Fibroblast of upper back skin (primary cell): Measurements from ENCODE around the gene ZBTB21.
"Not testable (repeated sequence)": the region's sequence is repeated elsewhere in the genome, so short reads cannot be mapped to it uniquely, and the experiment has no call there.

Experiments
- DNase-seq: peaks from one replicate; pipeline ENCODE4 v3.0.0-alpha.2; 2013

ZBTB21 gene

DNA sequence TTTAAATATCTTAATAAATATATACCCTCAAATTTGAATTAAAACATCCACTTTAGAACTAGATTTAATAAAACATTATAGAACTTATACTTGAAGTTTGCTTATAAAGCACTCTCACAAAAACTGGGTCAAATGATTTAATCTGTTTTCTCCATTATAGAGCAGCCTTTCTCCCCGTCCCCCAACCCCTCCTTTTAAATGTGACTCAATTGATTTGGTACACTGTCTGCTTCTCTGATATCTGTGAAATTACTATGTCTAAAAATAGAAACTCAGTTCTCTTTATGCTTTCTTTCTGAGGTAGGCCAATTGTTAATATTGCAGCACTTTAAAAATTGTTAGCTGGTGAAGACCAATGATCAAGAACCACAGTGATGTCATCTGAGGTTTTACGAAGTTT, 6.9 kb upstream of the ZBTB21 start:
- no peak for DNase-seq

DNA sequence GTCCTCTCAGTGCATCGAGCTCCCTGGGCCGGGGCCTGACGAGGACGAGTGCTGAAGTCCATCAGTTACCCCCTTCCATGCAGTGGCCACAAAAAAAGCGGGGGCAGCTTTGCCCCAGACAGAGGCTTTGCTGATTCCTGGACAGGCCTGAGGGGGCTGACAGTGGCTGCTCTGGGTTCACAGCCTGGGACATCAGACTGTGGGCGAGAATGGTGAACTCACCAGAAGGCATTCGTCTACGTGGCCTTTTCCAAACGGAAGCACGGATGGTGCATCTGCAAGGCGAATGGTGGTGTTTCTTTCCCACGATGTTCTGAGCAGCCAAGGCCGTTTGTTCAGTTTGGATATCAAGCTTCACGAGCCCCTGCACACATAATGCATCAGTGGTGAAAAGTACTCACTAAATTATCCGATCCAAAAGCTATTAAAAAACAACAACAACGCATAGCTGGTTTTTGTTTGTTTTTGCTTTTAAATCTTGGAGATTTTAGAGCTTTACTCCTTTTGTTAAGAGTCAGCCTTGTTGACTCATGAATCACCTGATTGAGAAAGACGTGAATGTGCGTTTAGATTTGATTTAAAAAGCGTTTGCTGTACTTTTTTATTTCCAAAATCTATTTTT, 6.3 kb upstream of the ZBTB21 start:
- DNase-seq: no peak

DNA sequence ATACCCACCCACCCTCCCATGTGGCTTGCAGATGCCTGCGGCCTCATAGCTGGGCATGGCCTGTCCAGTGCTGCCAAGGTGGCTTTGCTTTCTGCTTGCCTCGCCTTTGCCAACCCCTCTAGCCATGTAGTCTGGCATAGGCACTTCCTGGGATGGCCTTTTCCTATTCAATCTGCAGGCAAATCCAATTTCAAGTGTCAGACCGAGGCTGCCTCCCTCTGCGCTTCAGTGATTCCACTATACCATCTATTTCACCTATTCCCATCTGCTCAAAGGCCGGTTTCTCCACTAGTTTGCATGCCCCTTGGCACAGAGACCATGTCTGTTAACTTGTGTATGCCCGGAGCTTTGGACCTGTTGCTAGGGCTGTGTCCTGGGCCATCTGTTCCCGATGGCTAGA, 3.8 kb upstream of the ZBTB21 start:
- no peak for DNase-seq

DNA sequence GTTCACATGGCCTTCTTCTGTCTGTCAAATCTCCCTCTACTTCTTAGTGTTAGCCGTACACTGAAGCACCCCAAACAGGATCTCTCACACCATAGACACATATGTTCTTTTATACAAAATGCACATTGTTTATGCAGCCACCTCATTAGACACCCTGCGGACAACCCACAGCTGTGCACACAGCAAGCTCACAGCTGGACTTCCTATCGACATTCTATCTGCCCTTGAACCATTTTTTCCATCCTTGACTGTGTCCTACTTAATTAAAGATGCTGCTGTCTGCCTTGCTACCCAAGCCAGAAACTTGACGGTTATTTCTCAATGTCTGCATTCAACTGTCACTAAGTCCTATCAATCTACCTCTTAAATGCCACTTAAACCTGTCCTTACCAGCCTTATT, 3.2 kb upstream of the ZBTB21 start:
- no peak for DNase-seq

DNA sequence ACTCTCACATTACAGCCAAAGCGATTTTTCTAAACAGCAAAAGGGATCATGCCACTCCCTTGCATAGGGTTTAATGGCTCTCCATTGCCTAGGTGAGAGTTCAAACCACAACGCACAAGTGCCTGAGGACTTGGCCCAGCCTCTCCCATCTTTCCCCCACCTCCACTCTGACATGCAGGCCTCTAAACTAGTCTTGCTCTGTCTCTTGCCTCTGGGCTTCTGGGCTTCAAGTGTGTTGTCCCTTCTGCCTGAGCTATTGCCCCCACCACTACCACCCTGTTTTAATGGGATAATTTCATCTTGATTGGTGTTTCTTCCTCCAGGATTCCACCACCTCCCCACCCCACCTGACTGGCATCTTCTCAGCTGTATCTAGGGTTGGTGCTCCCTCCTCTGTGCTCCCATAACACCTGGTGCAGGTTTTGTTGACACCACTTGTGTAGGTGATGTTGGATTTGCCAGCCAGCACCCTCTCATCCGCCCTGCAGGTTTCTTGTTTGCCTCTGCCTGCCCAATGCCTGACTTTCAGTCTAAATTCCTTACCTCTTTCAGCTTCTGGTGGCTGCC, 2.7 kb upstream of the ZBTB21 start:
- DNase-seq: no peak

DNA sequence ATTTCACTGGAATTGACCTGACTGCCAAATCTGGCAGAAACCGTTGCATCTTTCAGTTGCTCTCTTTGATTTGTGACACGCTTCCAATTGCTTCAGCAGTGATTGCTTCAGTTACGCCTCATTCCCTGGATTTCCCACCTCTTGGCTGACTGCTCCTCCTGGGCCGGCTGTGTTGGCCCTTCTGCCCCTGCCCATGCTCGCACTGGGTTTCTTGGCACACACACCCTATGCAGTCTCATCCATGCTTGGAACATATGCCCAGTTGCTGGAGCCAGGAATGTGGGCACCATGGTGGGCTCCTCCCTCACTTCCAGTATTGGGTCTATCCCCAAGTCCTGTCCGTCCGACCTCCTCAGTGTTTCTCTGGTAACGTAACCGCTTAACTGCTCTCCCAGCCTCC, 2.2 kb upstream of the ZBTB21 start:
- DNase-seq: no peak

DNA sequence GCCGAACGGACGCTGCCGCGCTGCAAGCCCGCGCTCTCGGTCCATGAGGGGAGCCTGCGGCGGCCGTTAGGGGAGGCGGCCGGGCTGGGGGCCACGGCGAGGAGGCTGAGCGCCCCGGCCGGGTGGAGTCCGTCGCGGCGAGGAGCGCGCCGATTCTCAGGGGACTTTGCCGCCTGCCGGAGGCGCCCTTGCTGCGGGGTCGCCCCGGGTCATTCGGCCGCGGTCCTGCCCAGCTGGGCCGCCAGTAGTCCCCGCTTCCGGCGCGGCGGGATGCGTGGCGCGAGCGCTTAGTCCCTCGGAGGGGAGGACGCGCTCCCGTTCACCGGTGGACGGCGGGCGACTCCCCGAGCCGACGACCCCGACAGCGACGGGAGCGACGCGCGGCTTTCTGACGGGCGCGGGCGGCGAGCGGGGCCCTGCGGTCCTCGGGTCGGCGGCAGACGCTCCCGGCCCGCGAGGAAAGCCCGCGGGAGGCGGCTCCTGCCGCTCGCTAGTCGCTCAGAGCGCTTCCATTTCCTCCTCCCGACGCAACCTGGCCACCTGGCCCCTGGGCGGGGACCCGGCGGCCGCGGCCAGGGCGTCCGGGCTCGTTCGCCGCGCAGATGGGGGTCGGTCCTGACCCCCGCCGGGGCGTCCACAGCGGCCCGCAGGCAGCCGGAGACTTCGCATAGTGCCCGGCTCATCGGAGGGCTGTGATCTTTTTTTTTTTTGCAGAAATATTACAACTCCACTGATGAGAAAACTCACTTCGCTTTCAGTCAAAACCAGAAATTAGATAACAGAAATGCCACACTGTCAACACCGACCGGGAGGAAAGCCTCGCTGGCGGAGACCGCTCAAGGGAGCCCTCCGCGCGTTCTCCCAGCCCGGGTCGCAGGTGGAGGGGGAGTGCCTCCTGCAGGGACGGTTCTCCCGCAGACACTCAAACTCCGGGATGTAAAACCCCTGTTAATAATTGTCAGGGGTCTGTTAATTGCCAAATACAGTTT, 641 bp upstream of the ZBTB21 start:
- no peak for DNase-seq

DNA sequence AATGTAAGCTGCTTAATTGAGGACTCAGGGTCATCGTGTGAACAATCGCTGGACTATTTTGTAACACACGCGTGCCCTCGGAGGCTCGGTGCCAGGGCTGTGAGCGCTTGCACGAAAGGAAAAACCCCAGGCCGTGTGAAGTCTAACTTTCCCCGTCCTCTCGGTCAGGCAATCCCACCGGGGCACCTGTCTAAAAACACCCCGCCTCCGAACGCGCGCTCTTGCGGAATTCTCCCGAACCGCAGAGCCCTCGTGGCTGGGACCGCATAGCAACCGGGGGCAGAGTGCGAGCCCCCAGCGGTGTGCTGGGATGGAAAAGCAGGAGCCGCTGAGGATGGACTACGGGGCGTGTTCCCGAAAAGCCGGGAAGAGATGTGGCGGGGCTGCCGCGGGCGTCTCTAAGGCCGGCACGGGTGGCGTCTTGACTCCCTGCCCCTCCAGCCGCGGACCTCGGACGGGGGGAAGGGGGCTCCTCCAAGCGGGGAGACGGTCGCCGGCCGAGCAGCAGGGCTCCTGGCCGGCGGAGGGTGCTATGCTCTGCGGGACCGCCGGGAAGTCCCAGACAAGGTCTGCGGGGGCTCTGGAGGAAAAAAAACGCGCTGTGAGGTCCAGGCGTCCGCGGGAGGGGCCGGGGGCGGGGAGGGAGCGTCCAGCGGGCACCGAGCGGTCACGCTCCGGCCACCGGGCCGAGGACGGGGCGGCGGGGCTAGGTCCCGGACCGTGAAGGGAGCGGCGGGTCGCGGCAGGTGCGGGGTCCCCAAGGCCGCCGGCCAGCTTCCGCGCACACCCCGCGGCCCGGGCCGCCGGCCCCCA, 936 bp downstream of the ZBTB21 start:
- peak; percentile 36 for DNase-seq

DNA sequence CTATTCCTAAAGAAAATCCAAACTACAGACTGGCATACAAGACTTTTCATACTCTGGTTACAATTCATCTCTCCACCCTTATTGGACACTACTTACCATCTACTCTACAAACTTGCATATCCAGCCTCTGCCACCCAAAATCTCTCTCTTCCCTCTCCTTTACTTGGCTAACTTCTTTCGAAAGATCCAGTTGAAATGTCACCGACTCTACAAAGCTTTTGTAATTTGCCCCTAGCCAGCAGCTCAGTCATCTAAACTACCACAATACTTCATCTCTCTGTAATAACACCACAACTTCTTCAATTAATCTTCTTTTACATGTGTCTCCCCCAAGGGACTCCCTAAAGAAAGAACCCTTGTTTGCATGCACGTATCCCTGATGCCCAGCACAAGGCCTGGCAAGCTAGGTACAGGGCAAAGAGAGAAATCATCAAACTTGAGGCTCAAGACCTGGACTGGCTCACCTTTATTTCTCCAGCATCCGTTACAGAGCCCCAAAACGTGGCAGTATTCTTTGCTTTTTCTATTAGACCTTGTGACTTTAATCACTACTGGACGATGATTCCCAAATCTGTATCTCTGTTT, 2.7 kb downstream of the ZBTB21 start:
- no peak for DNase-seq

DNA sequence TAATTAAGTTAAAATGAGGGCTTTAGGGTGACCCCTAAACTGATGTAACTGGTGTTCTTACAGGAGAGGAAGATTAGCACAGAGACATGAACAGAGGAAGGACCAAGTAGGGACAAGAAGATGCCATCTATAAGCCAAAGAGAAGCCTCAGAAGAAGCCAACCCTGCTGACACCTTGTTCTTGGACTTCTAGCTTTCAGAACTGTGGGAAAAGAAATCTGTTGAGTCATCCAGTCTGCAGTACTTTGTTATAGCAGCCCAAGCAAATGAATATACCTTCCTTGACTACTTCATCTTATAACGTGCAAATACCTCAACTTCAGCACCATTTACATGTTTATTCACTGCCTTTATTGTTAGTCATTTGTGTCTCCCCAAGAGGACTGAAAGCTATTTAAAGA, 3.4 kb downstream of the ZBTB21 start:
- no peak for DNase-seq

DNA sequence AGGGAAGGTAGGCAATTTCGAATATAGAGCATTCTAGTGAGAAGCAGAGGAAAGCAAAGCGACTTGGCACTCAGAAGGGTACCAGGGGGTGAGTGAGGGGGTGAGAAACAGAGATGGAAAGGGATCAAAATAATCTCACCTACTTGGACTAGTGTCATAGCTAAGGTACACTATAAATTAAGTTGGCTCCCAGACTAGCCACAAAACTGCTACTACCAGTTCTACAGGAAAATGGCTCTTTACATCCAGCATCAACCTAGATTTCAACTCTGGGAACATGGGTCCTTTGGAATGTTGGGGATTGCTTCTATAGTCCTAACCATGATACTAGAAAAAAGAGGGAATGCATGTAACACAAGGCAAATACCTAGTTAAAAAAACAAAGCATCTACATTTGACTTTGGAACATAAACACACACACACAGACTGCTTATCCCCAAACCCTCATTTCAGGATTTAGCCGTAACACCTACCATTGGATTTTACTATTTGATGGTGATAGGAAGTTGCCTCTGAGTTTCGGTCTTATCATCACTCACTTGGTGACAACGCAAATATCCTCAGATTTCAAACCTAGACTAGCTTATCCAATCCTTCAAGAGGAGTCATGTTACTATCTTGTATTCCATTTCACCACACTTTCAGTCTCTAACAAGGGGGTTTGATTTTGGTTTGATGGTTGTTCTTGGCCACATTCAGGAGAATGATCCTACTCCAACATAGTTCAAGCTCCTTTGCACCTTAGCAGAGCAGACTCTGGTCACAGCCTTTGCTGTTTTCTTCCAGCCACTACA, 5.6 kb downstream of the ZBTB21 start:
- DNase-seq: no peak

DNA sequence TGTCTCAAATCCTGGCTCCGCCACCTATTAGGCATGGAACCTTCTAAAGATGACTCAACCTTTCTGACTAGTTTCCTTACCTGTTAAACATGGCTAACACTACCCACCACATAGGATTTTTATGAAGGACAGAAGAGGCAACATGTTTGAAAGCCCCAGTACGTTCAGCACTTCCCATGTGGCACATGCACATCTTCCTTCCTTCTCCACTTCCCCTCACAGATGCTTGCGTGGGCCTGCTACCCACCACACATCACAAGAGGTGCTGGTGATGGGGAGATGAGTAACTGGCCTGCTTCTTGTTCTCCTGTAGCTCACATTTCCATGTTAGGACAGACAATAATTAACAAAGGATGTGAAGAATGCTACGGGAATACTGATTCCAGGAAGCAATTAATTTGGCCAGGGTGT, 7.1 kb downstream of the ZBTB21 start:
- peak; percentile 70 for DNase-seq

DNA sequence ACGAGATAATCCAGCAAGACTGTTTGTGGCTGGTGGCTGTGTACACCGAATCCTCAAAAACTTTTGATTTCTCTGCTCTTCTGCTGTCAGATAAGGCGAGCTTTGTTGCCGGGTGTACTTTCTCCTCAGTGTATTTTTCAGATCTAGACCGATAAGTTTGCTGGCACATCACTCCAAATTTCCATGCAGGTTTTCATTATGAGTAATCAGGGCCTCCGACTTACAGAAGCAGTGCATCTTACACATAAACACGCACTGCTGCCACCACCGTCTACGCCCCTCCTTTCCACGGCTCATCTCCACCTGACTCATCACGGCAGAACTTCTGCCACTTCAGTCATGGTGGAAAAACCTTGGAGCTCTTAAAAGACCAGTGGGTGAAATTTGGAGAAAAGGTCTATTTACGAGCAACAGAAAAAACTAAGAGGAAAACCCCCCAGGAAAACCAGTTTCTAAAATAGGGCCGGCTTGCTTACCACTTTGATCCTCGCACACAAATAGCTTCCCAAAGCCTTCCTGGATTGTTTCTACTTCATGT, 7.7 kb downstream of the ZBTB21 start:
- peak; percentile 92 for DNase-seq

DNA sequence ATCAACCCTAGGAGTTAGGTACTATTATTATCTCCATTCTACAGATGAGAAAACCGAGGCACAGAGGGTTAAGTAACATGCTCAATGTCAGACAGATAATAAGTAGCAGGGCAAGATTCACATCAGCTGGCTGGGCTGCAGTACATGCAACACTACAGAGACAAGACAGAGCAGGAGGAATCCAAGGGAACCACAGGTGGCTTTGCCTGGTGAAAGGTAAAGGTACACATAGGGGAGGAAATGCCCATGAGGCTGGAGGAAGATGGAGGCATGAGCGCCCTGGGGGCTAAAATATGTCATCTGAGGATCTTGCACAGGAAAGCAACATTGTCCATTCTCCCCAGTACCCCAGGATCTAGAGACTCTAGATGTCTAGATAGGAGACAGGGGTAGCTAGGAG, 8.4 kb downstream of the ZBTB21 start:
- DNase-seq: no peak

DNA sequence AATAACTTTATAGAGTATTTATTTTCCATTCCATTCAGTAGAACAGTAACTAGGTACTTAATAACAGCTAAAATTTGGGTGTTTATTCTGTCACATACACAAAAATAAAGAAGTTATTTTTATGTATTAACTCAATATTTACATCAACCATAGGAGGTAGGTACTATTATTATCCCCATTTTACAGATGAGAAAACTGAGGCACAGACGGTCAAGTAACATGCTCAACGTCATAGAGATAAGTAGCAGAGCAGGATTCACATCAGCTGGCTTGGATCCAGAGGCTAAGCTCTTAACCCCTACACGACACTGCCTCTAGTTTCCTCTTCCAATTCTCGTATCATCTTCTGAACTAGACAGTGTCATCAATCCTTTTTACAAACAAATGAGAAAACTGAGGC, 9.3 kb downstream of the ZBTB21 start:
- DNase-seq: no peak

DNA sequence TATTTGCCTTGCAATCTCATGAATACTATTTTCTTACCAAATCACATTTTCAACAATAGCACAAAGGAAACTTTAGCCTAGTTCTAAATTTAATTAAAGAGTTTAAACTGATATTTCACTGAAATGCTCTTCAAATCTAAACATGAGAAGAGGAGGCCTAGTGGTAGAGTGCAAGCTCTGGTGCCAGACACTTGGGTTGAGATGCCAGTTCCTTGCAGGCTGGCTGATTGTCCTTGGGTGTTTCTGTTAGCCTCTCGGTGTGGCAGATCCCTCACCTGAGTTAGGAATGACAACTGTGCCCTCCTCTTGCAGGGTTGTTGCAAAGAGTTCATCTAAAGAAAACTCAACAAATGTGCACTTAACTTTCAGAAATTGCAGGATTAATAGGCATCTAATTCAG, 12.5 kb downstream of the ZBTB21 start:
- no peak for DNase-seq

DNA sequence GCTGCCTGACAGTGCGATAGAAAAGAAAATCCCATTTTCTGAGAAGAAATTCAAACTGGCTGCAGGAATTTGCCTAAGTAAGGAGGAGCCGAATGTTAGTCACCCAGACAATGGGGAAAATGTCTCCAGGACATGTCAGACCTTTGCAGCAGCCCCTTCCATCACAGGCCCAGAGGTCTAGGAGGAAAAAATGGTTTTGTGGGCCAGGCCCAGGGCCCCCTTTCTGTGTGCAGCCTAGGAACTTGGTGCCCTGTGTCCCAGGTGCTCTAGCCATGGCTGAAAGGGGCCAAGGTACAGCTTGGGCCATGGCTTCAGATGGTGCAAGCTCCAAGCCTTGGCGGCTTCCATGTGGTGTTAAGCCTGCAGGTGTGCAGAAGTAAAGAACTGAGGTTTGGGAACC, 14.6 kb downstream of the ZBTB21 start:
- no peak for DNase-seq

DNA sequence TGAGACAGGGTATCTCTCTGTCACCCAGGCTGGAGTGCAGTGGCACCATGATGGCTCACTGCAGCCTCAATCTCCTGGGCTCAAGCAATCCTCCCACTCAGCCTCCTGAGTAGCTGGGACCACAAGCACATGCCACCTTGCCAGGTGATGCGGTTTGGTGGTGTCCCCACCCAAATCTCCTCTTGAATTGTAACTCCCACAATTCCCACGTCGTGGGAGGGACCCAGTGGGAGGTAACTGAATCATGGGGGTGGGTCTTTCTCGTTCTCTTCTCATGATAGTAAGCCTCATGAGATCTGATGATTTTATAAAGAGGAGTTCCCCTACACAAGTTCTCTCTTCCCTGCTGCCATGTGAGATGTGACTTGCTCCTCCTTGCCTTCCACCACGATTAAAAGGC, 15.5 kb downstream of the ZBTB21 start:
- not testable (repeated sequence) for DNase-seq

DNA sequence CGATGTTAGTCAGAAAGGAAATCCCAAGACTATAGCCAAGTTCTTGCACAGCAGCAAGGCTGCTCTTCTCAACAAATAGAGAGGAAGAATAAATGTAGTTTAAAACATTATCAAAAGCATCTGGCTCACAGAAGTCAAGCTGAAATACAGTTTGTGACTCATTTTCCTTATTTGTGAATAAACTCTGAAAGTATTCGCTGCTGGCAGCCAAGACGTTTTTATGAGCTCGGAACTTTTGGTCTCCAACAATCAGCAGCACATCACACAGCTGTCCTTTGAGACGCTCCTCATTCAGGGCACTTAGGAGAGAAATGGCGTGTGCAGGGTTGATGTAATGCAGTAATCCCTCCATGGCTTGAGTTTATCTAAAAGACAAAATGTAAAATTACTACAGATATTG, 16.4 kb downstream of the ZBTB21 start:
- DNase-seq: peak; percentile 90

DNA sequence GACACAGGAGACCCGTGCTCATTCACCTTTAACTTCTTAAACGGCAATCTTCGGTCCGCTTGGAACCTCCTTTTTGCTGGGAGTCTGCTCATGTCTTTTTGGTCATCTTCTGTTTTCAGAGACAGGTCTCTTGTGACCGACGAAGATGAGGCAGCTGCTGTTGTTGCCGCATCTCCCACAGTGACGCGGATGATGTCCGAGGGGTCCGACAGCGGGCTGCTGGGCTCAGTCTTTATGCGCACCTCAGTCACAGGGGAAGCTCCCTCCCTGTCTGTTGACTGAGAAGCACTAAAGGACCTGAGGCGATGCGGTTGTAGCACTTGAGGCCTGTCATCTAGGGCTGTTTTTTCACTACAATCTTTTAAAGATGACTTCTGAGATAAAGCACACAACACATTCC, 17.6 kb downstream of the ZBTB21 start:
- no peak for DNase-seq

DNA sequence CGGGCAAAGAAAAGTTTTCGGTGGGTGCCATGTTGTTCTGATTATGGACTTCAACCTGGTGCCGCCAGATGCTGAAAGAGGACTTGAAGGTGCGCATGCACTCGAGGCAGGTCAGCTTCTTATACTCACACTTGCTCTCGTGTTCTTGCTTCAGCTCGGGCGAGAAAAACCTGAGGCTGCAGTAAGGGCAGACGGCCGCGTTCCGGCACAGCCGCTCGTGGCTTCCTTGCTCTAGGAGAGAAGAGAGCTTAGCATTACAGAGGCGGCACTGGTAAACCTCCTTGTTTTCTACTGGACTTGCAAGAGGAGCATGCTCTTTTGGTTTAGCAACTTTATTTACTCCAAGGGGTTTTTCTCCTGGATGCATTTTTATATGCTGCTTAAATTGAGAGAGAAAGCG, 18.5 kb downstream of the ZBTB21 start:
- DNase-seq: no peak

DNA sequence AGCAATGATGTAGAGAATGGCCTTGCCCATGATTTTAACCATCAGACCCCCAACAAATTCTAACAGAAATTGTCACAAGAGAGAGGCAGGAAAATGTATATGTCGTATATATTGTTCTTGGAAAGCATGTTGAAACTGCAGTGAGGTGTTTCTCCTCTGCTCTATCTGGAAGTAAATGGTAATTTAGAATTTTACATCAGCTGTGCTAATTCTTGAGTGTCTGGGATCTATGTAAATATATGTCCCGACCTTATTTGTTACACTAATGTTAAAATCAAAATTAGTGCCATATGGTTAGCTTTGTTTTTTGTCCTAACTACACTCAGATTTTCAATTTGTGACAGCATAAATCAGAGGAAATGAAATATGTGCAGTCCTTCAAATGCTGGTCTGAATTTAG, 20.5 kb downstream of the ZBTB21 start:
- no peak for DNase-seq
